ENCODE results near the gene SIPA1L2.
A peak's percentile ranks its signal among the peaks of the same experiment; 100 is the strongest.

SIPA1L2 gene

GRCh38 chr1:232662910-232663309 lies 33.0 kb upstream of the SIPA1L2 start:
- no peaks in the 10 kb centered on the region for H3K27me3 Mint-ChIP-seq (ENCODE audit: low read depth)
- H3K9me3 Mint-ChIP-seq, result no peaks in the 10 kb centered on the region
- H3K36me3 Mint-ChIP-seq (ENCODE audit: low read depth), result no peaks in the 10 kb centered on the region
- H3K27ac Mint-ChIP-seq, result no peak overlapping the region
- H3K4me3 Mint-ChIP-seq, result no peak overlapping the region
- H3K4me1 Mint-ChIP-seq, result peaks cover 23% of the 10 kb centered on the region
- TF ChIP-seq CTCF (IDR thresholded peaks at IDR 0.05; ENCODE audit: unreplicated experiment in 3 of 3), result no peak

DNA sequence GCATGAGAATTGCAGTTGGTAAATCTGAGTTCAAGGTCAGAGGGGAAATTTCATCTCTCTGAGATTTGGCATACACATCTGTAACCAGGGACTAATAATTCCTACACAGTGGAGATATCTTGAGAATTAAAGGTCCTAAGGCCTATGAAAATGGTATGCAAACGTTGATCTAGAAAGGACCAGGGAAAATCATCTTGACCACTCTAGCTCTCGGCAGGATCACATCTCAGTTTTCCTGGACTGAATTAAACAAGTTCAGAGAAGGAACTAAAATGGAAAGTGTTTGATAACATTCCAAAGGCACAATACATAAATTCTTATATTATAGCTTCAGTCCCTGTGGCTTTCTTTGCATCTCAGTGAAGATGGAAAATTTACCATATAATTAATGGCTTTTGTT lies 28.5 kb upstream of the SIPA1L2 start:
- TF ChIP-seq CTCF (IDR thresholded peaks at IDR 0.05; ENCODE audit: unreplicated experiment in 3 of 3), result no peak
- no peaks in the 10 kb centered on the region for H3K9me3 Mint-ChIP-seq
- H3K4me3 Mint-ChIP-seq, result no peak overlapping the region
- H3K36me3 Mint-ChIP-seq (ENCODE audit: low read depth), result no peaks in the 10 kb centered on the region
- peaks cover 41% of the 10 kb centered on the region for H3K4me1 Mint-ChIP-seq
- no peaks in the 10 kb centered on the region for H3K27me3 Mint-ChIP-seq (ENCODE audit: low read depth)
- H3K27ac Mint-ChIP-seq, result peak overlapping the region in 2 of 3 experiments; percentile 34 to 47

DNA sequence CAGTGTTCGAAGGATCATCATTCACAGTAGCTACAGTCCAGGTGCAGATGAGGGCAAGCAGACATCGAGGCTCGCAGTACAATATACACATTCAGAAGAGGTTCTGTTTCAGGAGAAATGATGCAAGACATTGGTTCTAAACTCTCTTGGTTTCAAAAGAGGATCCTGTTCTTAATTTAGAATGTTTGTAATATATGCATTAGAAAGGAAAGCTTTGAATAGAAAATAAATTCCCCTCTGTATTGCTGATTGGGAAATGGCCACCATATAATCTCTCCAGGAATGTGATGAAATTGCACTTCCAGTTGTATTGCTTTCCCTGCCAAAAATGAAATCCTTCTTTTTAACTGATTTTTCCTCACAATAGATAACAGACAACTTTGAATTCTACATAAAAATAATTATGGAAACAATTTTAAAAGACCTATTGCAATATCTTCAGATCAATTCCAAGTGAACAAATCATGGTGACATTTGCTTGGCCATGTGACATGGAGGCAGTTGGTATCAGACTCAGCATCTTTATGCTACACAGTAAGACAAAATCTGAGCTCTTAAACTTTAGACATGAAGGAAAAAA lies 27.6 kb upstream of the SIPA1L2 start:
- peaks cover under 1% of the 10 kb centered on the region for H3K27me3 Mint-ChIP-seq (ENCODE audit: low read depth)
- peaks cover 3% of the 10 kb centered on the region for H3K9me3 Mint-ChIP-seq
- peak overlapping the region in 2 of 3 experiments; percentile 34 to 47 for H3K27ac Mint-ChIP-seq
- no peak for TF ChIP-seq CTCF (IDR thresholded peaks at IDR 0.05; ENCODE audit: unreplicated experiment in 3 of 3)
- H3K4me3 Mint-ChIP-seq, result no peak overlapping the region
- no peaks in the 10 kb centered on the region for H3K36me3 Mint-ChIP-seq (ENCODE audit: low read depth)
- H3K4me1 Mint-ChIP-seq, result peaks cover 45% of the 10 kb centered on the region

DNA sequence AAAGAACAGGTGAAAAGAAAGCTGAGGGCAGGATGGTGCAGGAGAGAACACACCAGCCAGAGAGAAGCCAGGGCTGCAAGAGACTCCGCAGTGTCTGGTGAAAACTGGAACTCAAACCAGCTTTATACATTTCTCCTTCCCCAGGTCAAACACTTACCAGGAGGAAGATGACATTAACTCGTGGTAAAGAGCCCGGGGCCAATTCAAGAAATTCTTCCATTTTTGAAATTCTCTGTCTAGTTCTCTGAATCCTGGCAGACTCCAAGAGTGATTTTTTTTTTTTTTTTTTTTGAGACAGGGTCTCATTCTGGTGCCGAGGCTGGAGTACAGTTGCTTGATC lies 25.8 kb upstream of the SIPA1L2 start:
- peak overlapping the region in 1 of 3 experiments; percentile 67 for H3K27ac Mint-ChIP-seq
- no peak overlapping the region for H3K4me3 Mint-ChIP-seq
- peaks cover 7% of the 10 kb centered on the region for H3K9me3 Mint-ChIP-seq
- no peak for TF ChIP-seq CTCF (IDR thresholded peaks at IDR 0.05; ENCODE audit: unreplicated experiment in 3 of 3)
- H3K36me3 Mint-ChIP-seq (ENCODE audit: low read depth), result no peaks in the 10 kb centered on the region
- peaks cover 3% of the 10 kb centered on the region for H3K27me3 Mint-ChIP-seq (ENCODE audit: low read depth)
- peaks cover 50% of the 10 kb centered on the region for H3K4me1 Mint-ChIP-seq

DNA sequence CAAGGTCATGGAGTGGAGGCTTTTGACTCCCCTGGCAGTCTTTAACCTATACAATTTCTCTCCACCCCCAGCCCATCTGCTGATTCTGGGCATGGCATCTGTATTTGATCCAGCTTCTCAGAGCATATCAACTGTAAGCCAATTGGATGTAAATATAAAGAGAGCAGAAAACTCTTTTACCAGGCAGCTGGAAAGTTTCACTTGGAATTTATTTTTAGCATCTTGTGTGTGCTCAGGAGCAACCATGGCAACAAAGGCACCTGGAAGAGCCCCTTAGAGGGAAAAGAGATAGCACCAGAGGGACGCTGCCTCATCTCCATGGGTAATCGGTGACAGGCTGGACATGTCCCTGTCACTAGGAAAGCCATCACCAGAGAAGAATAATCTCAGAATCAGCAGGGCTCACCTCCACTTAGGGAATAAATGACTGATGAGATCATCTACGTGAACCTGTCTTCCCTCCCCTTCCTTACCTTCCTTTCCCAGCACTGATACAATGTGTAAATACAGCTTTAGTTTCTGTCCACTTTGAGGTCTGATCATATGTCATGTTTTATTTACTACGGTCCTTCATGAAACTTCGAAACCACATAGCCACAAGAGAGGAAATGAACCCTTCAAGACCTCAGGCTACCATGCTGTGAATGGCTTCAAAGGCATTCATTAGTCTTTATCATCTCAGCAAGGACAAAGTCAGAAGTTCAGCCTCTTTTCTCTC lies 25.3 kb upstream of the SIPA1L2 start:
- H3K9me3 Mint-ChIP-seq, result peaks cover 7% of the 10 kb centered on the region
- peak overlapping the region in 1 of 3 experiments; percentile 67 for H3K27ac Mint-ChIP-seq
- H3K4me1 Mint-ChIP-seq, result peaks cover 50% of the 10 kb centered on the region
- no peak for TF ChIP-seq CTCF (IDR thresholded peaks at IDR 0.05; ENCODE audit: unreplicated experiment in 3 of 3)
- no peaks in the 10 kb centered on the region for H3K36me3 Mint-ChIP-seq (ENCODE audit: low read depth)
- peaks cover 3% of the 10 kb centered on the region for H3K27me3 Mint-ChIP-seq (ENCODE audit: low read depth)
- no peak overlapping the region for H3K4me3 Mint-ChIP-seq

- Mint-ChIP-seq H3K27ac (peak overlapping the region in 1 of 3 experiments; percentile 7), H3K36me3 (ENCODE audit: low read depth) (no peaks in the 10 kb centered on the region), H3K4me3 (no peak overlapping the region), H3K27me3 (ENCODE audit: low read depth) (peaks cover 3% of the 10 kb centered on the region), H3K4me1 (peaks cover 45% of the 10 kb centered on the region), H3K9me3 (peaks cover 7% of the 10 kb centered on the region)
- TF ChIP-seq CTCF (IDR thresholded peaks at IDR 0.05; ENCODE audit: unreplicated experiment in 3 of 3), result no peak
Measured at GRCh38 chr1:232653789-232654188, 23.9 kb upstream of the SIPA1L2 start.

Measured in nephron (organoid).